Progenitor cell of endocrine pancreas (in vitro differentiated cells): ENCODE measurements around the gene CACFD1. TPM values are rescaled to one million over a fixed set of nuclear protein-coding genes. Genes with fewer than 3 reads are reported as not detected.

Source experiments
- DNase-seq: peaks from one replicate; pipeline ENCODE4 v3.0.0; 2021; ENCODE audit warnings: low spot score; ENCODE audit not compliant: unreplicated experiment
- H3K27ac Mint-ChIP-seq: 2 replicates; pipeline ENCODE4 v1.8.0; 2021; ENCODE audit warnings: mild to moderate bottlenecking, moderate library complexity, mixed read lengths
- H3K27me3 Mint-ChIP-seq: 2 replicates; pipeline ENCODE4 v1.8.0; 2021; ENCODE audit warnings: mixed read lengths
- H3K36me3 Mint-ChIP-seq: 2 replicates; pipeline ENCODE4 v1.8.0; 2022; ENCODE audit warnings: mixed read lengths; ENCODE audit not compliant: insufficient read depth
- H3K4me1 Mint-ChIP-seq: 2 replicates; pipeline ENCODE4 v1.8.0; 2021; ENCODE audit warnings: low read depth, mixed read lengths
- H3K4me3 Mint-ChIP-seq: 2 replicates; pipeline ENCODE4 v1.8.0; 2021; ENCODE audit warnings: low read depth, mild to moderate bottlenecking, moderate library complexity, mixed read lengths
- H3K9me3 Mint-ChIP-seq: 2 replicates; pipeline ENCODE4 v1.8.0; 2021; ENCODE audit warnings: low read depth, mixed read lengths
- total RNA-seq: library from RNA; stranded (reverse); gene quantifications from 2 replicates; pipeline ENCODE4 v1.2.1, GENCODE V29; 2021
- TF ChIP-seq, protein P1 (sequence below): fragments of 200-600 bp; sonication (generic); IDR thresholded peaks from one replicate; pipeline ENCODE4 v1.5.0; 2021; ENCODE audit warnings: antibody characterized with exemption, mild to moderate bottlenecking; ENCODE audit not compliant: unreplicated experiment

Gene CACFD1
- total RNA-seq, 1 donor from 2014 or later: 56.2 TPM

DNA sequence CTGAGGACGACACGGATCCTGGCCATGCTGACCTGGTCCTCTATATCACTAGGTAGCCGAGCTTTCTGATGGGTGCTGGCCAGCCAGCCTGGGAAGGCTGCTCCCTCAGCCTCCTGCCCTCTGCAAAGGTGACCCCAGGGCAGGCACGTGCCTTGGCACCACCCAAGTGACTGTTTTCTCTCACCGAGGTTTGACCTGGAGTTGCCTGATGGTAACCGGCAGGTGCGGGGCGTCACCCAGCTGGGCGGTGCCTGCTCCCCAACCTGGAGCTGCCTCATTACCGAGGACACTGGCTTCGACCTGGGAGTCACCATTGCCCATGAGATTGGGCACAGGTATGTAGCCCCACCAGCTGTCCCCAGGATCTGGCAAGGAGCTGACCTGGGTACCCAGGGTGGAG, 33.8 kb upstream of the CACFD1 start:
- H3K36me3 Mint-ChIP-seq: peaks cover 1% of the 10 kb centered on the region
- no peak overlapping the region for H3K27ac Mint-ChIP-seq
- no peak overlapping the region for H3K4me3 Mint-ChIP-seq
- H3K9me3 Mint-ChIP-seq: no peaks in the 10 kb centered on the region
- peaks cover 10% of the 10 kb centered on the region for H3K27me3 Mint-ChIP-seq
- TF ChIP-seq, protein P1, sequence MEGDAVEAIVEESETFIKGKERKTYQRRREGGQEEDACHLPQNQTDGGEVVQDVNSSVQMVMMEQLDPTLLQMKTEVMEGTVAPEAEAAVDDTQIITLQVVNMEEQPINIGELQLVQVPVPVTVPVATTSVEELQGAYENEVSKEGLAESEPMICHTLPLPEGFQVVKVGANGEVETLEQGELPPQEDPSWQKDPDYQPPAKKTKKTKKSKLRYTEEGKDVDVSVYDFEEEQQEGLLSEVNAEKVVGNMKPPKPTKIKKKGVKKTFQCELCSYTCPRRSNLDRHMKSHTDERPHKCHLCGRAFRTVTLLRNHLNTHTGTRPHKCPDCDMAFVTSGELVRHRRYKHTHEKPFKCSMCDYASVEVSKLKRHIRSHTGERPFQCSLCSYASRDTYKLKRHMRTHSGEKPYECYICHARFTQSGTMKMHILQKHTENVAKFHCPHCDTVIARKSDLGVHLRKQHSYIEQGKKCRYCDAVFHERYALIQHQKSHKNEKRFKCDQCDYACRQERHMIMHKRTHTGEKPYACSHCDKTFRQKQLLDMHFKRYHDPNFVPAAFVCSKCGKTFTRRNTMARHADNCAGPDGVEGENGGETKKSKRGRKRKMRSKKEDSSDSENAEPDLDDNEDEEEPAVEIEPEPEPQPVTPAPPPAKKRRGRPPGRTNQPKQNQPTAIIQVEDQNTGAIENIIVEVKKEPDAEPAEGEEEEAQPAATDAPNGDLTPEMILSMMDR: no peak
- no peak for DNase-seq
- peaks cover 7% of the 10 kb centered on the region for H3K4me1 Mint-ChIP-seq

DNA sequence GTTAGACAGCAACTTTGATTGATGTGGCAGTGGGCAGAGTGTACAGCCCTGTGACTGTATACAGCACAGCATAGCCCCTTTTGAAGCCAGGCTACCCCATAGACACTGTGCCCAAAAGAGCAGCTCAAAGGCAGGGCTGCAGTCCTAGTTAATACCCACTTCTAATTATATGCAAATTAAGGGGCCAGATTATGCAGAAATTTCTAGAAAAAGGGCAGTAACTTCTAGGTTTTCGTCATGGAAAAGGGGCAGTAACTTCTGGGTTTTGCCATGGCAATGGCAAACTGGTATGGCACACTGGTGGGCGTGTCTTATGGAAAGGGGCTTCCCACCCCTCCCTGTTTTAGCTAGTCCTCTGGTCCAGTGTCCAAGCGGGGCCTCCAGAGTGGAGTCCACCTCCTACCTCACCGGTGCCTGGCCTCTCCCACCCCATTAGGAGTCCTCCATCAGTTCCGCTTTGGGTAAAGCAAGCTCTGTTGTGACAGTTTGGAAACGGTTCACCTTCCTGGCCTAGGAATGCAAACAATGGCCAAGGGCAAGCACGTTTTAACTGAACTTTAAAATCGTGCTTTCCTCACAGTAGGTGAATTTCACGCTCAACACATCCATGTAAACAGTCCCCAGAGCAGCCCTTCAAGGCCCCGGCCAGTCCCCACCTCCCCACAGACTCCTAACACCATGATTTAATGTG, 32.0 kb upstream of the CACFD1 start:
- Mint-ChIP-seq H3K9me3 (no peaks in the 10 kb centered on the region), H3K27ac (no peak overlapping the region), H3K4me3 (peak overlapping the region; percentile 50), H3K27me3 (peaks cover 10% of the 10 kb centered on the region), H3K36me3 (peaks cover 1% of the 10 kb centered on the region), H3K4me1 (peaks cover 2% of the 10 kb centered on the region)
- TF ChIP-seq, protein P1: no peak
- no peak for DNase-seq

GRCh38 chr9:133428617-133429101, 31.1 kb upstream of the CACFD1 start:
- Mint-ChIP-seq H3K27ac (no peak overlapping the region), H3K36me3 (peaks cover 1% of the 10 kb centered on the region), H3K4me1 (peaks cover 2% of the 10 kb centered on the region), H3K9me3 (no peaks in the 10 kb centered on the region), H3K4me3 (no peak overlapping the region), H3K27me3 (peaks cover 10% of the 10 kb centered on the region)
- TF ChIP-seq, protein P1: no peak
- DNase-seq: peak; percentile 51

DNA sequence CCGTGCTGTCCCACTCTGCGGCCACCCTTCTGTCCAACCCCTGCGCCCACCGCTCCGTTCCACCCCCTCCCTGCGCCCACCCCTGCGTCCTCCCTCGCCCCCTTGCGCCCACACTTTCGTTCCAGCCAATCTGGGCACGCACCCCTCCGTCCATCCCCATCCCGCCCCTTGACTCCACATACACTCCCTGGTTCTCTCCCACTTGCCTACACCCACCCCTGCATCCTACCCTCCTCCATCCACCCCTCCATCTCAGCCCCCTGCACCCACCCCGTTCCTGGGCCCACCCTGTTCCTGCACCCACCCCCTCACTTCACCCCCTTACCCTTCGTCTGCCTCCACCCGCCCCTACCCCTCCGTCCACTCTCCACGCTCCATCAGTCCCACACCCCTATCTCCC, 30.6 kb upstream of the CACFD1 start:
- DNase-seq: no peak
- Mint-ChIP-seq H3K9me3 (no peaks in the 10 kb centered on the region), H3K4me3 (no peak overlapping the region), H3K27me3 (peaks cover 10% of the 10 kb centered on the region), H3K27ac (no peak overlapping the region), H3K4me1 (peaks cover 2% of the 10 kb centered on the region), H3K36me3 (peaks cover 1% of the 10 kb centered on the region)
- TF ChIP-seq, protein P1: no peak

DNA sequence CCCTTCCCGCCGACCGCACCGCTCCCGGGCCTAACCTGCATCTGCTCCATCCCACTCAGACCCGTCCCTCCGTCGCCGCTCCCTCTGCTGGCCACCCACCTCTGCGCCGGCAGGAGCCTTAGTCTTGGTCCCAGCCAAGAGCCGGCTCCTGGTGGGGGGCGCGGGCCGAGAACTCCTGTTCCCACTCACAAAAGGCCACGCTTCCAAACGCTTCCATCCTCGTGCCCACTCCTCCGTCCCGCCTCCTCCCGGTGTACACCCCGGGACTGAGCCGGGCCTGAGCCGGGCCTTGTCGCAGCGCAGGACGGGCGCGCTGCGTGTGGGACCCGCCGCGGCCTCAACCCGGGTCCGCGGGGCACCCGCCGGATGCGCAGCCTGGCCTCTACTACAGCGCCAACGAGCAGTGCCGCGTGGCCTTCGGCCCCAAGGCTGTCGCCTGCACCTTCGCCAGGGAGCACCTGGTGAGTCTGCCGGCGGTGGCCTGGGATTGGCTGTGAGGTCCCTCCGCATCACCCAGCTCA, 30.1 kb upstream of the CACFD1 start:
- no peak overlapping the region for H3K27ac Mint-ChIP-seq
- peaks cover 10% of the 10 kb centered on the region for H3K27me3 Mint-ChIP-seq
- H3K36me3 Mint-ChIP-seq: peaks cover 1% of the 10 kb centered on the region
- peaks cover 2% of the 10 kb centered on the region for H3K4me1 Mint-ChIP-seq
- peak overlapping the region; percentile 33 for H3K4me3 Mint-ChIP-seq
- no peaks in the 10 kb centered on the region for H3K9me3 Mint-ChIP-seq
- TF ChIP-seq, protein P1: peak; percentile 60
- DNase-seq: peak; percentile 64
